GM18909 (cell line): ENCODE results near the gene ZBTB25.

ENCODE experiments used
- ATAC-seq: cut with Tn5 transposase; IDR thresholded peaks from one replicate; pipeline ENCODE4 v1.9.1; 2021; ENCODE audit warnings: mild to moderate bottlenecking; ENCODE audit not compliant: unreplicated experiment, poor library complexity

The ZBTB25 gene

GRCh38 chr14:64401949-64402348 lies 101.7 kb downstream of the ZBTB25 start:
- ATAC-seq: no peak

- ATAC-seq: no peak
These were observed 102.7 kb downstream of the ZBTB25 start for GRCh38 chr14:64400829-64401459.
